Stimulated activated CD4-positive, alpha-beta T cell treated with anti-CD3 and anti-CD28 coated beads, TNF-alpha, amount 100 ng/mL, for 48 hours (primary cell): ENCODE measurements around the gene MPZL1.

Experiments
- DNase-seq, 3 donors: peaks; one replicate each; pipeline ENCODE4 v3.0.0-alpha.2; 2020; ENCODE audit warnings: low read depth in 3 of 3

The MPZL1 gene

DNA sequence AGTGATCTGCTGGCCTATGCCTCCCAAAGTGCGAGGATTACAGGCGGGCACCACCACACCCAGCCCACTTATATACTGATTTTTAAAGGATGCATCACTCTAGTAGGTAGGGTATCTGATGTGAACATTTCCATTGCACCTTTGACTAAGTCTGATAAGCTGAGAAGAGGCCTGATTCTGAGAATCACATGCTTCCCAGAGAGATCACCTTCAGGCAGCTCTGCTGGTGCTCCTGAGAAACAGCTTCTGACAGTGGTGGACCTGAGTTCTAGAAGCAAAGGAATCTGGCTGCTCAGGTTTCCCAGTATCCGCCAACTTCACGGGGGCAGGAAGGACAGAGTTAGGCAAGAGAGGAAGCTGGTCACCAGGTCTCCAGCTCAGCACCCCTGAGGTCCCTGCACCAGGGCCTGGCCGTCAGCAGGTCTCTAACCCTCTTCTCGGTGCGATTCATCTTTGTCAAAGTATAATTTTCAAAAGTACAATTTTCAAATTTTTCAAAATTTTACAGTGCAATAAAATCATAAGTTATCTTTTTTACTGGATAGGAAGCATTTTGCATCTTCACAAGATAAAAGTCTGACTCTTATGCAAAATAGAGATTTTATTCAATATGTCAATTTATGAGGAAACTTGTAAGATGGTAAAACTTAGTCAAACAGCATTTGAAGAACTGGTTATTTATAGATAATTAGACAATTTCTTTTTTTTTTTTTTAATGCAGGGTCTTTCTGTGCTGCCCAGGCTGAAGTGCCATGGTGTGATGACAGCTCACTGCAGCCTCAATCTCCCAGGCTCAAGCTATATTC is 25.8 kb upstream of the MPZL1 start:
- DNase-seq = no peak

DNA sequence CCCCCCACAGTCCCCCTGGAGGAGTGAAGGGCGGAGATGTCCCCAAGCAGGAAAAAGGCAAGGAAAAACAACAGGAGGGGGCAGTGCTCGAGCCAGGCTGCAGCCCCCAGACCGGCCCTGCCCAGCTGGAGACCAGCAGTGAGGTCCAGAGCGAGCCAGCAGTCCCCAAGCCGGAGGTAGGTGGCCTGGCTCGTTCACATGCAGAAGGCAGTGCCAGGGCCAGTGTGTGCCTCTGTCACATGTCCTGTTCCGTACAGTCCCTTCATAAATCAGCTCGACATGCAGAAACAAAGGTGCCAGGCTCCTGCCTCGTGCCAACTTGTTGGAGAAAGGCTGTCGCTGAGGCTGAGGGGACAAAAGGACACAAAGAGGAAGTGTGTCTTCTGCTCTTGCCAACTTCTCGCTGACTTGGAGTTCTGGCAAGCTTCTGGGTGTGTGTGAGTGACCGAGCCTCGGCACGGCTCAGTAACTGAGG is 24.1 kb upstream of the MPZL1 start:
- no peak for DNase-seq

DNA sequence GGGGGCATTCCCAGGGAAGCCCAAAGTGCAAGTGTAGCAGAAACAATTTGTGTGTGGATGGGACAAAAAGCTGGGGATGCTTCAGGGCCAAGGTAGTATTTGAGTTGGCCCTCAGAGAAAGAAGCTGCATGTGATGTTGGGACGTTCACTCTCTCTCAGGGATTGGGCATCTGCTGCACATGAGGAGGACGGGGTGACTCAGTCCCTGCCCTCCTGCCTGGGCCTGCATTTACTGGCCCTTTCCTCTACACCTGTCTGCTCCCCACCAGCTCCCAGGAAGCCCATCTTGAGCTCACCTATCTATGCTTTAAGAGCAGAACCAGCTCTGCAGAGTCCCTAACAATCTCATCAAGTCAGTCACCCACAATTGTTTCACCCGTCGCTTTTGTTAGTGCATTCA is 23.5 kb upstream of the MPZL1 start:
- no peak for DNase-seq

DNA sequence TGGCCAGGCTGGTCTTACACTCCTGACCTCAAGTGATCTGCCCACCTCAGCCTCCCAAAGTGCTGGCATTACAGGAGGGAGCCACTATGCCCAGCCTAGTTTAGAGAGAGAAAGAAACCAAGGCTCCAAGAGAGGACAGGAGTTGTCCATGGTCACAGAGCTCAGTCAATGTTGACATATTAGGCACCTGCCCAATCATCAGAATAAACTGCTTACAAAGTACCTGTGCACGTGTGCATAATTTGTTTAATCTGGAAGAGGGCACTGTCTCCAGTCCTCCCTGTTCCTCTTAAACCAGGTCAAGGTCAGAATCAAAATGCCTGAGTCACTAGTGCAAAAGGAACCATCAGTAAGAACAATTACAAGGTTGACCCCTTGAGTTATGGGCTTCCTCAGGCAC is 20.3 kb upstream of the MPZL1 start:
- DNase-seq = no peak

DNA sequence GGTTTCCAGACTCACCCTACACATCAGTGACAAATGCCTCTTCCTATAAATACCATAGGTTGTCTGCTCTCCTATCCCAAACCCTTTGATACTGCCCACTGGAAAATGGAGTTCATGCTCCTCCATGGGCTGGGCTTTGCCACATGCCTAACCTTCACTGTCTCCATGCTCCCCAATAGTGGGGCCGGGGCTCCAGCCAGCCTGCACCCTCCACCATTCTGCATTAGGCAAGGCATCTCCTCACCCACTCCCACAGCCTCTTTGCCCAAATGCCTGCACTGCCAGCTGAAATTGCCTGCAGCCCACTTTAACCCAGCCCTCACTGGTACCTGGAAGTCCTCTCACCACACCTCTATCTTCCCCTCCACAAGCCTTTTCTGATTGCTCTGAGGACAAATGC is 18.2 kb upstream of the MPZL1 start:
- no peak for DNase-seq

DNA sequence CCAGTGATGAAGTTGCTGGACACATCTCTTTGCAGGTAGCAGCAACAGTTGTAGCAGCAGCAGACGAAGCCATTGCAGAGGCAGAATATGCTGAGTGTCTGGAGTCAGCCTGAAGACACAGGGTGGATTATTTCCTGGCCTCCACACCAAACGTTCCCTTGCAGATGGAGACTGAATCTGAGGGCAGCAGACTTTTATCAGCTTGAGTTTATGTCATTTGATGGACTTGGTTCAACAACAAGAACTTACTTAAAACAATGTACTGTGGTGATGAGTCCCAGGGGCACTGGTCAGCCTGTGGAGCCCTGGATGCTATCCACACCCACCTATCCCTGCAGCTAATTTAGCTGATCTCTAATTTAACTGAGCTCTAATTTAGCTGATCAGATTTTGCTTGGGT is 17.1 kb upstream of the MPZL1 start:
- DNase-seq = no peak

DNA sequence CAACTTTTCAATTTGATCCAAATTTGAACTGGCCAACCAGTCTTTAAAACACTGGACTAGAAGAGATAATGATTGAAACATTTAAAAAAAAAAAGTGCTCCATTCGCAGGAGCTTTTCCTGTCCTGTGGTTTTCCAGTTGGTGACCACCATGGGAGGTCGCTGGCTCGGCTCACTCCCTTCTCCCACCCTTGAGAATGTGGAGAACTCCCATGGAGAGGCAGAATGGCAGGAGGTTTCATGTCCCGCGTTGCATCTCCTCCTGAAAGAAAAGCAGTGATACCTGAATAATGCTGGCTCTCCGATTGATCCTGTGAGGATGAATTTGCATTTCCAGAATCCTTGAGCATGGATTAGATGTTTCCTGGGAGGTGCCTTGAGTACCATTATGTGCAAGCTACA is 16.5 kb upstream of the MPZL1 start:
- DNase-seq = no peak

DNA sequence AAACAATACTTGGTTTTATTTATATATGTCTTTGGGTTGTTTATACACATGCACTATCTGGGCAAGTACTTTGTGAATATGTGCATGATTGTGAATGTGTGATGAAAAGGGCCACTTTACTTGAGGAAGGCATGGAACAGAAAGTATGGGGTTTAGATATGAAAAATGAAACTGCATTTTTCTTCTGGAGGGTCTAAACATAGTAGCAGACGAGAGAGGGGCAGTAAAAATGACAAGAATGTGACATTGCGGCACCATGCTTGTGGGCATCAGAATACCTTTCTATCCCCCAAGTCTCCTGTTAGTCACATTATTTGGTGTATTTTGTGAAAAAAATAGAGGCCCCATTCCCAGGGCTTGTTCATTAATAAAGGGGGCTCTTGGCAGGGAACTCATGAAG is 15.4 kb upstream of the MPZL1 start:
- DNase-seq = no peak

DNA sequence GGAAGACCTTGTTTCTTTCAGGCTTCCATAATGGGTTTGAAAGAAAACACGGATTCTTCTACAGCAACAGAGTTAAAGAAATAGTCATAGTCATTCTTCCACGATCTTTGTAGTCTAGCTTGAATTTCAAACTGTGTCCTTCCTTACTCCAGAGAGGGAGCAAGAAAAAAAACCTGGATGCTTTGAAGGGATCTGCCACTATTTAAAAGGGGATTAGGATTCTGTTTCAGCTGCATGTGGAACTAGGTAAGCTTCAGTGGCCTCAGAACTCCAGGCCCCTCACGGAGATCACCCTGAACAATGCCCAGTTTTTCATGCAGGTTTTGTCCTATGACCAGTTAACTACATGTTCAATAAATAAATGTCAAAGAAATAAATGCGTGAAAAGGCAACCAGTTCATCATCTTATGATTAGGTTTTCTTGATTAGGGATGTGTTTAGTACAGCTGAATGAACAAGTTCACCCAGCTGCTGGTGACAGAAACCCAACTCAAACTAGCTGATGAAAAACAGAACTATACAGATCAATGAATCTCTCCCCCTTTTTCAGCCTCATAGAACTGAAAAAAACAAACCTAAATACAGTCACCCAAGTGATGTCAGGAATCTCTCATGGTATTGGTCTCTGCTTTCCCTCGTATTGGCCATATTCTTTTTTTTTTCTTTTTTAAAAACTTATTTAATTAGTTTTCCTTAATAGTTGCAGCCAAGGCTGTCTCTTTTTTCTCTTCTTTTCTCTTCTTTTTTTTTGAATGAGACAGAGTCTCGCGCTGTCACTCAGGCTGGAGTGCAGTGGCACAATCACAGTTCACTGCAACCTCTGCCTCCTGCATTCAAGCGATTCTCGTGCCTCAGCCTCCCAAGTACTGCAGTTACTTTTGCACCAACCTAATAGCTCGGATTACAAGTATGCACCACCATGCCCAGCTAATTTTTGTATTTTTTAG is 14.6 kb upstream of the MPZL1 start:
- no peak for DNase-seq

DNA sequence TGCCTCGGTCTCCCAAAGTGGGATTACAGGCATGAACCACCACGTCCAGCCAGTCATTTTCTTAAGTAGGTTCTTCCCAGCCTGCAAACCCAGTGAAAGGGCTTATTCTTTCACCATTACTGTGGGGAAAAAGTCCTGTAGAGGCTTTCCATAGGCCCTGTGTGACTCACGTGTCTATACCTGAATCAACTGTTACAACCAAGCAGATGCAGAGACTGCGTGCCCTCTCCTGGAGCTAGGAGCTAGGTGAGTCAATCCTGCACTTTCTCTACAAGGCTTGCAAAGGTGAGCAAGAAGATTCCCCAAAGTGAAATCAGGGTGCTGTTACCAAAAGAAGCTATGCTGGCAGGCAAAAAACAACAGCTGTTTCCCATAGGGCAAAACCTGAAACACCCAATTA is 13.8 kb upstream of the MPZL1 start:
- no peak for DNase-seq

DNA sequence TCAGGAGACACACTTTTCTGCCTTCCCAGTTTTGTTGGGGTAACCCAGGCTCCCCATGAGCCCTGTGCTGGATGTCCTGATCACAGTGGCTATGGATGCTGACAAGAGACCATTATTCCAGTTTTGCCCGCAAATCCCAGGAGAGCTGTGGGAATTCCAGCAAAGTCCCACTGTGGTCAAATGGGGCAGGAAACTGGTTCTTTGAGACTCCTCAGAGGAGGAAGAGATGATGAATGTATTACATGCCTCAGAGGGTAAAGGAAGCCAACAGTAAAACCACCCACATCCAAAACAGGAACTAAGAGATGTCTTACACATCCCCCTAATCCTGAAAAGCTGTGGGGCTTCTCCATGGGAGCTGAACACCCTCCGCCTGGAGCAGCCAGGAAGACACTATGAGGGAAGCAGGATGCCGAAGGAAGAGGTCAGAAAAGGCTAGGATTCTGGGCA is 12.8 kb upstream of the MPZL1 start:
- DNase-seq = no peak

DNA sequence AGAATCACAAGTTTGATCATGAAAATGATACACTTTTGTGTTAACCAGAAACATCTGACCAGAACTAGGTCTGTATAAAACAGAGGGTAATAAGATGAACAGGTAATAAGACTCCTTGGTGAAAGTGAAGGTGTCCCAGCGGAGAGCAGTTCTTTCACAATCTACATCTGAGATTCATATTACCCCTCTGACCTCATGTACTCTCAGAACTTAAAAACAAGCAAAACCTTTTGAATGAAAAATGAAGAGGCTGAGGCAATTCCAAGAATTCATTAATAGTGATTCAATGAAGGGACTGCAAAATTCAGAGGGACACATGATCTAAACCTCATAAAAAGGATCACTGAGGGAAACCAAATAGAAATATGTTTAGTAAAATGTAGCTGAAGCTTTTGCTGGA is 10.9 kb upstream of the MPZL1 start:
- no peak for DNase-seq

DNA sequence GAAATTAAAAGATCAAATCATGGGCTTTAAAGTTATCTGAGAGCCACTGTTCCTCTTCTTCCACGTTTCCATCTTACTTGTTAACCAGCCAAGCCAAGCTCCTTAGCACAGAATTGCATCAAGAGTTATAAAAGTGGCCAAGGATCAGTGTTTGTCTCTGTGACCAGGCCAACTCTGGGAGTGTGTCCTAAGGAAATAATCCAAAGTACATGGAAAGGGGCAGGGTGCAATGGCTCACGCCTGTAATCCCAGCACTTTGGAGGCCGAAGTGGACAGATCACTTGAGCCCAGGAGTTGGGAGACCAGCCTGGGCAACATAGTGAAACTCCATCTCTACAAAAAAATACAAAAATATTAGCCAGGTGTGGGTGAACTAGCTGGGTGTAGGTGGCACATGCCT is 10.0 kb upstream of the MPZL1 start:
- no peak for DNase-seq

DNA sequence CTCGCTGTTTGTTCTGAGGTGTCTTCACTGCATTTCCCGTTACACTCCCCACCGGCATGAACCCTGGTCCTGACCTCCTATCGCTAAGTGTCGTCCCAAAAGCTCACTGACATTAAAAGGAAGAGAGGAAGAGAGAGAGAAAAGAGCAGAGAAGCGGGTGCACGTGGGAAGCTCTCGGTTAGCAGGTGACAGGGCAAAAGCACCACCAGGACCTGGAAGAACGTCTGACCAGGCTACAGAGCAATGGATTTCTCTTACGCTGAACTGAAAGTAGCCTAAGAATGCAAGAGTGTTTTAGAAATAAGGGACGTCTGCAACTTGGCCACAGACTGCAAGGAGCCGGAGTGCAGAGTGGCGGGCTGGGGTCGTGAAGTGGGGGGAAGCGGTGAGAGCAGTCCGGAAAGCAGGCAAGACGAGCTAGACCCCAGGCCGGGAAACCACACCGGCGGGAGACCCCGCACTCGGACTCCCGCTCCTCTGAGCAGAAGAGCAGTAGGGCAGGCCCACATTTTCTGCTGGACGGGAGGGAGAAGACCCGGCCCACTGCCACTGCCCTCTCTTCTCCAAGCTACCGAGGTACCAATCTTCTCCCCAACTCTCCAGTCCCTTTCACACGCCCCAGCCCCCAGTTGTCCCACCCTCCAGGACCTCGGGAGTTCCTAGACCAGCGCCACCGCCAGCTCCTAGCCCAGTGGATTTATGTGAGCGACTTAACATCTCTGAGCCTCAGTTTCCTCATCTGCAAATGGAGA is 8.3 kb upstream of the MPZL1 start:
- DNase-seq = no peak

DNA sequence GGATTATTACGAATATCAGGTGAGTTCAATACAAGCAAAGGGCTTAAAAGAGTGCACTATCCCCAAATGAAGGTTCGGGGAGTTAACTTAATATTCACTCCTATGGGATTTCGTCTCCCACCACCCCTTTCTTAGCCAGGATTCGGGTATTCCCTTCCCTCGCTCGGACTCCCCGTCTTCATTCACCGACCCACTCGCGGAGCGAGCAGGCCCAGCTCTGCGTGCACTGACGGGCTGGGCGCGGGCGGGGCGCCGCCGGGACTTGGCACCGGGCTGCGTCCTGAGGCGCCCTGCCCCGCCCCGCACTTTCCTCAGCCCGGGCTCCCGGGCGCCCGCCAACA is 7.7 kb upstream of the MPZL1 start:
- DNase-seq = peak in 2 of 3 donors; percentile 64 to 81

DNA sequence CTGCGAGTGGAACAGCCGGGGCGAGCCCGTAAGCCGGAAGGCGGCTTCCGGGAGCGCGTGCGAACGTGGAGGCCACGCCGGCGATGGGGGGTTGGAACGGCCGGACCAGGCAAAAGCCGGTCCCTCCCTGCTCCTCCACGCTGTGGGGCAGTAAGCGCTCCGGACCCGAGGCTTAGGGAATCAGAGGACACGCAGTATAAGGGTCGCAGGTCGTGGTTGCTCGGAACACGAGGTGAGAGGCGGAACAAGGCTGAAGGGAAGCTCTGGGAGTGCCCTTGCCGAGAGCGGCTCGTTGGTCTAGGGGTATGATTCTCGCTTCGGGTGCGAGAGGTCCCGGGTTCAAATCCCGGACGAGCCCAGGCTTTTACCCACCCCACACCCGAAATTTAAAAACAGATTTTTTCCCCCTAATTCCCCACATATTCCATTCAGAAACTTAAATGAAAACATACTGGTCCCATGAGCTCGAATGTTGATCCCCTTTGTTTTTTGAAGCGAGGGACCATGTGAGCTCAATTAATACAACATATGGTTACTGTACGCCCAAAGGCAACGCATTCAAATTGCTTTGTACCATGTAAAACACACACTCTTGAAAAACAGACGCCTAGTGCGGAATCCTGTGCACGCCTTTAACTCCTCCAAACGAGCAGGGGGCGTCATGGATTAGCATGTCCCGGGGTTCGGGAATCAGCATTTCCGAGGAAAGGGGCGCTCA is 7.2 kb upstream of the MPZL1 start:
- peak; percentile 79 to 93 (median 81) for DNase-seq

DNA sequence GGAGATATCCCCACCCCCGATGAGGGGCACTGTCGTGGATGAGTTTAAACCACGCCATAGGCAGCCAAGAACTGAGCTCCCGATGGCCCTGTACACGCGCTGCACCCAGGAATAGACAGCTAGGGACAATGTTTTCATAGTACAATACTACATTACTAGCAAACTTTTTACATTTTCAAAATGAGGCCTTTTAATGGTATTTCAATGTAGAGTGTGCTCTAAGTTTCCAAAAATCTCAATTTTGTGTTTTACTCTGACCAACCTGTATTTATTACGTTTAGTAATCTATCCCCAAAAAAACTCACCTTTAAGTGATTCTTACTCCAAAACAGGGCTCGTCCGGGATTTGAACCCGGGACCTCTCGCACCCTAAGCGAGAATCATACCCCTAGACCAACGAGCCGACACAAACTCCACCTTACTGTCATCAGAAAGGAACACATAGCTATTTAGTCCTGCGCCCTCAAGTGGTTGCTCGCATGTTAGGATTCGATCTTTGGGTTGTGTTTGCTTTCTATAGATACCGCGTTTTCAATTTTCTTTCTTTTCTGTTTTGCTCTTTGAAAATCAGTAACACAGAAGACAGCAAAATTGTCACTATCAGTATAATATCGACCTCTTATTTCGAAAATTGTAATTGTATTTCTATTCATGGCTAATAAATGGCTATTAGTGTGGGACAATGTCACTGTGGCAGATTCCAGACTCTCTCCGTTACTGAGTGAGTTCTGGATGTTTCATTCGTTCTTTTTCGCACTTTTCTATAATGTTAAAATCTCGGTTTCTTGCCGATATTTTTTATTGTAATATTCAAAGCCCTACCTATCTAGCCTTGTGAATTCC is 6.4 kb upstream of the MPZL1 start:
- peak; percentile 76 to 87 (median 80) for DNase-seq

DNA sequence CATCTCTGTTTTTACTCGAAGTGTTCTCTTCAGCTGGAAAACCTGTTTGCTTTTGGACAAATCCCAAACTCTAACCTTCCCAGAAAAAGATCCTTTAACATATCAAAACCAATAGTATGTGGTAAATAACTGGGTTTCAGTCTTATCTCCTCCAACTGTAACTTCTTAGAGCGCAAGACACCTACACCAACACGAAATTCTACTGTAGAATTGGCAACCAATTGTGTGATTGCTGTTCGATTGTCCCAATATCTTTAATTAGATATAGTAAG is 5.8 kb upstream of the MPZL1 start:
- no peak for DNase-seq

DNA sequence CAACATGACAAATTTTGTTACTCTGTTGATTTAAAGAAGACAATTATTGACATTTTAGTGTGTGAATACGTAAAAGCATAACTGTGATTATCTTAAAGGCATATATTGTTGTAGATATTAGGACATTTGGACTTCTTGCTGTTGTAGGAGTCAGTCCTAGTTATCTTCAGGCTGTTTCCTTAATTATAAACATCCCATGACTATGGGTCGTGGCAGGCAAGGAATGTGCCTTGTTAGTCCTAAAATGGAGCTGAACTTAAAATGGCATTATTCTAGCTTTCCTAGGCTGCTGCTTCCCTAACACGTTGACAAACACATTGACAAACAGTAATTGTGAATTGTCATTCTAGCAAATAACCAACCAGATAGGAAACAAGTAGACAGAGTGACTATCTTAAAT is 4.4 kb upstream of the MPZL1 start:
- no peak for DNase-seq

DNA sequence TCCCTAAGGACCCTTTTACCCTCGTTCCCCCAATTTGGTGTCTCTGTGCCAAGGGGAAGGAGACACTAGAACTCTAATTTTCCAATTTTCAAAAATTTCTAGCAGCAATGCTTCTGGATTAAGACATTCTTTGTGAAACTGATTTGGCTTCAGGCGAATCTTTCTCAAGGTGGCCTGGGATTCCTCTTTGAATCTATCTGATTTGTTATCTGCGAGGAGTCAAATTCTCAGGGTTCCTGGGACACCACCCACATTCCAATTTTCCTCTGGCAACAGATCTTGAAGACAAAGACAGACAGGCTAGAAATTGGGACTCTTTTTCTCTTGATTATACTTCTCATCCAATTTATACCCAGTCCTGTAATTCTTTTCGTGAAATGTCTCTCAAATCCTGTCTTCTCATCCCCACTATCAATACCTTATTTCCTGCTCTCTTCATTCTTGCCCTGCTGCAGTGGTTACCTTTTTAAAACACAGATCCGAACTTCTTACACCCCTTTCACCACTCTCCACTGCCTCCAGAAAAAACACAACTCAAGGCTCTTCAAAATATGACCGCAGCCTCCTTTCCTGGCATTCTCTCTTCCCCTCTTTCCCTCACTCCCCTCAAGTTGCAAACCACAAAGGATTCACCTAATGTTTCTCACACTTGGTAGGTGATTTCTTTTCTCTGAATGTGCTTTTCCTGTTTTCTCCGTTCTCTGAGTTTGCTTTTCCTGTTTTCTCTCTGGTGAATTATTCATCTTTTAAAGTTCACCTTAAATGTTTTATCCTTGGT is 2.7 kb upstream of the MPZL1 start:
- no peak for DNase-seq
